Urinary bladder (tissue), 4 donors: ENCODE data around the gene PFAS. TPM values are rescaled to one million over a fixed set of nuclear protein-coding genes. Genes with fewer than 3 reads are reported as not detected.
"Not testable (repeated sequence)": the region's sequence is repeated elsewhere in the genome, so short reads cannot be mapped to it uniquely, and the experiment has no call there.

Source experiments
- DNase-seq: peaks from one replicate; pipeline ENCODE4 v3.0.0-alpha.2; 2015; ENCODE audit errors: extremely low spot score
- H3K27ac ChIP-seq: one replicate; pipeline ENCODE4 v1.5.1; 2013; ENCODE audit warnings: low read depth, mild to moderate bottlenecking, moderate library complexity
- H3K36me3 ChIP-seq: one replicate; pipeline ENCODE4 v1.6.1; 2013; ENCODE audit warnings: mild to moderate bottlenecking, moderate library complexity; ENCODE audit not compliant: insufficient read depth
- H3K4me1 ChIP-seq: one replicate; pipeline ENCODE4 v1.6.1; 2013; ENCODE audit warnings: mild to moderate bottlenecking, moderate library complexity; ENCODE audit not compliant: insufficient read depth
- H3K4me3 ChIP-seq: one replicate; pipeline ENCODE4 v1.5.1; 2013; ENCODE audit warnings: low read depth, low read length
- WGBS: extraction: QIAGEN DNeasy Blood & Tissue Kit; methylation state at CpG from one replicate; pipeline ENCODE4 v1.1.7; 2013; 5-methylcytosine and 5-hydroxymethylcytosine counted together
- polyA plus RNA-seq: library from polyadenylated mRNA; stranded (reverse); fragments of 200-250 nt; gene quantifications from one replicate; pipeline ENCODE4 v1.2.3, GENCODE V29; 2013
- total RNA-seq: library from RNA; depleted of rRNA; stranded (reverse); fragments of >200 nt; gene quantifications from one replicate; pipeline ENCODE4 v1.2.3, GENCODE V29; 2014
- donor health status: healthy with polysubstance abuse.
- donor health status: healthy.

PFAS gene, protein sequence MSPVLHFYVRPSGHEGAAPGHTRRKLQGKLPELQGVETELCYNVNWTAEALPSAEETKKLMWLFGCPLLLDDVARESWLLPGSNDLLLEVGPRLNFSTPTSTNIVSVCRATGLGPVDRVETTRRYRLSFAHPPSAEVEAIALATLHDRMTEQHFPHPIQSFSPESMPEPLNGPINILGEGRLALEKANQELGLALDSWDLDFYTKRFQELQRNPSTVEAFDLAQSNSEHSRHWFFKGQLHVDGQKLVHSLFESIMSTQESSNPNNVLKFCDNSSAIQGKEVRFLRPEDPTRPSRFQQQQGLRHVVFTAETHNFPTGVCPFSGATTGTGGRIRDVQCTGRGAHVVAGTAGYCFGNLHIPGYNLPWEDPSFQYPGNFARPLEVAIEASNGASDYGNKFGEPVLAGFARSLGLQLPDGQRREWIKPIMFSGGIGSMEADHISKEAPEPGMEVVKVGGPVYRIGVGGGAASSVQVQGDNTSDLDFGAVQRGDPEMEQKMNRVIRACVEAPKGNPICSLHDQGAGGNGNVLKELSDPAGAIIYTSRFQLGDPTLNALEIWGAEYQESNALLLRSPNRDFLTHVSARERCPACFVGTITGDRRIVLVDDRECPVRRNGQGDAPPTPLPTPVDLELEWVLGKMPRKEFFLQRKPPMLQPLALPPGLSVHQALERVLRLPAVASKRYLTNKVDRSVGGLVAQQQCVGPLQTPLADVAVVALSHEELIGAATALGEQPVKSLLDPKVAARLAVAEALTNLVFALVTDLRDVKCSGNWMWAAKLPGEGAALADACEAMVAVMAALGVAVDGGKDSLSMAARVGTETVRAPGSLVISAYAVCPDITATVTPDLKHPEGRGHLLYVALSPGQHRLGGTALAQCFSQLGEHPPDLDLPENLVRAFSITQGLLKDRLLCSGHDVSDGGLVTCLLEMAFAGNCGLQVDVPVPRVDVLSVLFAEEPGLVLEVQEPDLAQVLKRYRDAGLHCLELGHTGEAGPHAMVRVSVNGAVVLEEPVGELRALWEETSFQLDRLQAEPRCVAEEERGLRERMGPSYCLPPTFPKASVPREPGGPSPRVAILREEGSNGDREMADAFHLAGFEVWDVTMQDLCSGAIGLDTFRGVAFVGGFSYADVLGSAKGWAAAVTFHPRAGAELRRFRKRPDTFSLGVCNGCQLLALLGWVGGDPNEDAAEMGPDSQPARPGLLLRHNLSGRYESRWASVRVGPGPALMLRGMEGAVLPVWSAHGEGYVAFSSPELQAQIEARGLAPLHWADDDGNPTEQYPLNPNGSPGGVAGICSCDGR (N-terminal part only)
- total RNA-seq = 13.6 TPM
- polyA plus RNA-seq = 13.1 TPM

GRCh38 chr17:8248751-8249607, at the start of gene PFAS:
Gene PFAS (plus strand): TSS chr17:8249289. CDS start chr17:8253938, 4,649 bp downstream.
- Histone ChIP-seq H3K36me3 (no peaks in the 10 kb centered on the region), H3K4me3 (peak within 1 kb of the TSS; percentile 85), H3K4me1 (peaks cover 2% of the 10 kb centered on the region), H3K27ac (peak within 1 kb of the TSS; percentile 92)
- under 1% methylated on average over 58 of the region's 58 CpGs for WGBS
- DNase-seq = peak; percentile 88

DNA sequence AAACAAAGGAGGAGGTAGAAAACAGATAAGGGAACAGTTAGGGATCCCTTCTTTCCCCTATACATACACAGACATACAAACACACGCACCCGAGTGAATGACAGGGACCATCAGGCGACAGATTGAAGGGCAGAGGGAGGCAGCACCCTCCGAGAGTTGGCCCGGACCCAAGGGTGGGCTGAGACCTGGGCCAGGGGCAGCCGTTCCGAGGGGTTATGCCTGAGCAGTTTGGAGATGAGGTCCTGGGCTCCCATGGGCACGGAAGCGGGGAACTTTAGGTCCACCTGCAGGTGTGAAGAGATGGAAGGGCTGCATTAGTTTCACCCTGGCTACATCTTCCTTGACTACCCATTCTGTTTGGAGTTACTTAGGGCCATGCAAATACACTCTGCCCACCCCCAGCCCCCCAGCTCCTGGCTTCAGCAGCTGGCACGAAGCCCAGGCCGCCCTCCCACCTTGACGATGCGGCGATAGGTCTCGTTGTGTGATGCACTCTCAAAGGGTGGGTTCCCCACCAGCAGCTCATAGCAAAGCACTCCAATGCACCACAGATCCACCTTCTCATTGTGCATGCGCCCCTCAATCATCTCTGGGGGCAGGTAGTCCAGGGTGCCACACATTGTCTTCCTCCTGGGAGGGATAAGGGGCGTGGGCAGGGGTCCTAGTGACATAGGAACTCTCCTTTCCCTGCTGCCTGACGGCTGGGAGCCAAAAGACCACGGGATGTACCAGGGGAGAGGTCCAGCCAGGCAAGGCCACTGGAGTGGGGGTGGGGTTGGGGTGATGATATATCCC, 44.1 kb upstream of the PFAS start:
- Histone ChIP-seq H3K4me1 (no peaks in the 10 kb centered on the region), H3K27ac (no peak overlapping the region), H3K36me3 (no peaks in the 10 kb centered on the region), H3K4me3 (no peak overlapping the region)
- 87% methylated on average over 19 of the region's 19 CpGs for WGBS
- DNase-seq = no peak

DNA sequence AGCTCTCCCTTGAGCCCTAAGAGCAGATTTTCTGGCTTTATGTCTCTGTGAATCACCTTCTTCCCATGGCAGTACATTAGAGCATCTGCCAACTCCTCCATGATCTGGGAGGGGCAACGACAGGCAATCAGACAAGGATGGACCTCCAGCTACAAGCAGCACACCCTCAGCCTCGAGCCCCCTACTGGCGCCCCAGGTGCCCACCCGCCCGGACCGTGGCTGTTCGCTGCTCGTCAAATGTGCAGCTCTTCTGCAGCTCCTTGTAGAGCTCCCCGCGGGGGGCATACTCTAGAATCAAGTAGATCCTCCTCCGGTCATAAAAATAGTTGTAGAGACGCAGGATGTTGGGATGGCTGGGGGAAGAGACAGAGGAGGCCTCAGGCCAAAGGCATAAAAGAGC, 42.6 kb upstream of the PFAS start:
- no peaks in the 10 kb centered on the region for H3K4me1 ChIP-seq
- H3K36me3 ChIP-seq = no peaks in the 10 kb centered on the region
- no peak for DNase-seq
- no peak overlapping the region for H3K27ac ChIP-seq
- 93% methylated on average over 12 of the region's 12 CpGs for WGBS
- no peak overlapping the region for H3K4me3 ChIP-seq

DNA sequence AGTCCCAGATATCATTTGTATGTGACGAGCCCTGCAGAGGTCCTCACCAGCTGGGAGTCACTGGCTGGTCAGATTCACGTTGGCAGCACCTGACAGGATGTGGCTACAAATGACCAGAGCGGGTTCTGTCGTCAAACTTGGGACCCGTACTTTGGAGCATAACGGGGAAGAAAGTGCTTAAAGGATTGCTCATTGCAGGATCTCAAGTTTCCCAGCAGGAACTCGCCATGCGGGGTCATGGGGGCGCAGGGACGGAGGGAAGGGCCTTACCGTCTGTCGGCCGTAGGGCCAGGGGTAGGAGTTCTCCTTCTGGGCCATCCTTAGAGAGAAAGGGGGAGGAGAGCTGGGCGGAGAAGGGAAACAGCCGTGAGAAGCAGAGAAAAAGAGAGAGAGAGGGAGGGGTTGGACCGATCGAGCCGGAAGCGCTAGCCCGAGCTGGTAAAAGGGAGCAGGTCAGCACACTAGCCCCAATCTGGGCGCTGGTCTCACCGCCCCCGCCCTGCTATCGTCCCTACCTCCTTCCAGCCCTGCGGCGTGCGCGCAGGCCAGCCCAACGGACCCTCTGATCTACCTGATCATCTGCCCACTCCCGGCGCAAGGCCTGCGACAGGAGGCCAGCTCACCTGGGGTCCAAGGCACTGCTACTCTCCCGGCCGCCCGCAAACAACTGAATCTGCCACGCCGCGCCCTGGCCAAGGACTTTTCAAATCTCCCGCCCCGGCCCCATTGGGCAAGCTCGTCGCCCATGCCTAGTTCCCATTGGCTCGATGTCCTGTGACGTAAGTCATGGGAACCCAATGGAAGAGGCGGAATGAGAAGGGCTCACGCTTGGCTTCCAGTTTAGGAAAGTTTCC, 39.0 kb upstream of the PFAS start, which contains the start of gene AURKB:
TSS of gene AURKB (minus strand) at position 669 of the 854 bp plus-strand sequence. CDS start at position 318, 351 bp downstream.
- Histone ChIP-seq H3K4me3 (peak within 1 kb of the TSS; percentile 32), H3K36me3 (no peaks in the 10 kb centered on the region), H3K27ac (no peak within 1 kb of the TSS), H3K4me1 (no peaks in the 10 kb centered on the region)
- peak; percentile 95 for DNase-seq
- 1% methylated on average over 46 of the region's 46 CpGs for WGBS

DNA sequence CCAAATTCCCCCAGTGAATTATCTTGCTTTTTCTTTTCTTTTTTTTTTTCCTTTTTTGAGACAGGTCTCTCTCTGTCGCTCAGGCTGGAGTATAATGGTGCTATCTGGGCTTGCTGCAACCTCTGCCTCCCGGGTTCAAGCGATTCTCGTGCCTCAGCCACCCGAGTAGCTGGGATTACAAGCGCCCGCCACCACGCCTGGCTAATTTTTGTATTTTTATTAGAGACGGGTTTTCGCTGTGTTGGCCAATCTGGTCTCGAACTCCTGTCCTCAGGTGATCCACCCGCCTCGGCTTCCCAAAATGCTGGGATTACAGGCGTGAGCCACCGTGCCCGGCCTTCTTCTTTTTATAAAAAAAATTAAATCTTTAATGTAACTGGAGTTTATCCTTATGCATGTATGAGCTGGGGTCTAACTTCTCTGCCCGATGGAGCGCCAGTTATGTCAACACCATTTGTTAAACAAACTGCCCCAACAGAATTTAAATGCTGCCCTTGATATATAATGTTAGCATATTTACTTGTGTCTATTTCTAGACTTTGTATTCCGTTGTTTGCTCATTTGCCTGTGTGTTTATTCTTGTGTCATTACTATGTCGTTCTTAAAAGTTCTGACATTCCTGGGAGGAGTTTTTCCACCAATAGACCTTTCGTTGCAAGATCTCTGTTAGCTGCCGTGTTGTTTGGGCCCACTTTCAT, 38.2 kb upstream of the PFAS start:
- WGBS = 14% methylated on average over 22 of the region's 22 CpGs
- no peak overlapping the region for H3K27ac ChIP-seq
- no peaks in the 10 kb centered on the region for H3K36me3 ChIP-seq
- no peak for DNase-seq
- no peaks in the 10 kb centered on the region for H3K4me1 ChIP-seq
- peak overlapping the region; percentile 32 for H3K4me3 ChIP-seq

DNA sequence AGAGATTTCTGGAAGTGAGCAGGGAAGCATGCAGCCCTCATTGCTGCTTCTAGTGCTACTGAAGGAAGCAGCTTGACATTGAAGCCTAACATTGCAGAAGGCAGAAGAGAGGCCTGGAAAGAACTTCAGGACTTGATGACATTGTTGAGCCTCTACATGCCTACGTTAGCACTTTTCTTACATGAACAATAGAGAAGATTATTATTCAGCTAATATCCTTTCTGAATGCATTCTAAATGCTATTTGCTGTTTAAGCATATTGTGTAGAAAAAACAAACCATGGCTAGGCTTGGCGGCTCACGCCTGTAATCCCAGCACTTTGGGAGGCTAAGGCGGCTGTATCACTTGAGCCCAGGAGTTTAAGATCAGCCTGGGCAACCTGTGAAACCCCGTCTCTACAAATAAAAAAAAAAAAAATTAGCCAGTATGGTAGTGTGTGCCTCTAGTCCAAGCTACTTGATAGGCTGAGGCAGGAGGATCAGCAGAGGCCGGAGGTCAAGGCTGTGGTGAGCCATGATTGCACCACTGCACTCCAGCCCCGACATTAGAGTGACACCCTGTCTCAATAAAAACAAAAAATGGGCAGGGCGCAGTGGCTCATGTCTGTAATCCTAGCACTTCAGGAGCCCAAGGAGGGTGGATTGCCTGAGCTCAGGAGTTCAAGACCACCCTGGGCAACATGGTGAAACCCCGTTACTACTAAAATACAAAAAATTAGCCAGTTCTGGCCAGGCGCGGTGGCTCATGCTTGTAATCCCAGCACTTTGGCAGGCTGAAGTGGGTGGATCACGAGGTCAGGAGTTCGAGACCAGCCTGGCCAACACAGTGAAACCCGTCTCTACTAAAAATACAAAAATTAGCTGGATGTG, 36.5 kb upstream of the PFAS start:
- DNase-seq = no peak
- H3K27ac ChIP-seq = no peak overlapping the region
- H3K4me3 ChIP-seq = no peak overlapping the region
- no peaks in the 10 kb centered on the region for H3K4me1 ChIP-seq
- no peaks in the 10 kb centered on the region for H3K36me3 ChIP-seq
- WGBS = 77% methylated on average over 14 of the region's 14 CpGs

- not testable (repeated sequence) for H3K36me3 ChIP-seq, DNase-seq, H3K27ac ChIP-seq, H3K4me3 ChIP-seq, H3K4me1 ChIP-seq
- 79% methylated on average over 15 of the region's 15 CpGs for WGBS
Measured at GRCh38 chr17:8214000-8214399, 35.1 kb upstream of the PFAS start.

- Histone ChIP-seq H3K4me3 (peak overlapping the region; percentile 49), H3K27ac (peak overlapping the region; percentile 94), H3K4me1 (no peaks in the 10 kb centered on the region), H3K36me3 (no peaks in the 10 kb centered on the region)
- under 1% methylated on average over 45 of the region's 45 CpGs for WGBS
- DNase-seq = peak; percentile 96
Measured at GRCh38 chr17:8220783-8221662, 28.1 kb upstream of the PFAS start.

GRCh38 chr17:8221663-8222379, 27.3 kb upstream of the PFAS start:
- Histone ChIP-seq H3K4me3 (peak overlapping the region; percentile 51), H3K27ac (peak overlapping the region; percentile 94), H3K4me1 (no peaks in the 10 kb centered on the region), H3K36me3 (no peaks in the 10 kb centered on the region)
- peak; percentile 93 for DNase-seq
- under 1% methylated on average over 40 of the region's 40 CpGs for WGBS
